Lower leg skin (tissue), 3 donors: ENCODE data around the gene ABLIM1.

Source experiments
- CTCF ChIP-seq, 3 donors: fragments of 450-650 bp; IDR thresholded peaks; one replicate each; pipeline ENCODE4 v1.5.1; 2016; ENCODE audit warnings: antibody characterized with exemption in 3 of 3, mild to moderate bottlenecking in 3 of 3, moderate library complexity in 2 of 3
- POLR2A ChIP-seq, 2 donors: fragments of 450-650 bp; IDR thresholded peaks; one replicate each; pipeline ENCODE4 v1.6.1; 2016 to 2017; ENCODE audit warnings: antibody characterized with exemption in 2 of 2, mild to moderate bottlenecking in 1 of 2, moderate library complexity in 1 of 2

- TF ChIP-seq POLR2A (IDR thresholded peaks at IDR 0.05) (no peak), CTCF (IDR thresholded peaks at IDR 0.05) (no peak)
Observed at GRCh38 chr10:114479836-114480235, 178.2 kb downstream of the ABLIM1 start.
